GM12878 (cell line): ENCODE measurements around the gene PPP1R3G. TPM values are rescaled to one million over a fixed set of nuclear protein-coding genes. Genes with fewer than 3 reads are reported as not detected.

Experiments used
- BACH1 ChIP-seq: fragments of 450-650 bp; IDR thresholded peaks from 2 replicates; pipeline ENCODE4 v1.6.1; 2017; ENCODE audit warnings: mild to moderate bottlenecking, borderline replicate concordance
- polyA plus RNA-seq, 11 experiments: library from polyadenylated mRNA; depleted of rRNA in 4 of 11; unstranded in 6 of 11; stranded (reverse) in 5 of 11; fragments of >200 nt; fragmentation: Nextera tagmentation in 4 of 11; fragmentation: Illumina TruSeq in 1 of 11; extraction: Ambion mirVana in 4 of 11; extraction: Trizol in 1 of 11; gene quantifications; 1 replicate in 1 of 11; 2 replicates in 10 of 11; pipeline versions ENCODE4 v1.2.1 to v1.2.3, GENCODE V29; 2011 to 2016; ENCODE audit warnings: inconsistent platforms in 2 of 11, missing spikeins in 2 of 11, low read depth in 1 of 11
- total RNA-seq, 4 experiments: library from RNA; depleted of rRNA in 3 of 4; stranded (reverse); fragments of >200 nt in 3 of 4; fragmentation: Illumina TruSeq in 1 of 4; extraction: Trizol in 1 of 4; gene quantifications; 2 replicates each; pipeline versions ENCODE4 v1.2.1 to v1.2.3, GENCODE V29; 2013 to 2021
- TF ChIP-seq, protein P1 (sequence below): fragments of 450-650 bp; IDR thresholded peaks from 2 replicates; pipeline ENCODE4 v1.6.1; 2017; ENCODE audit warnings: mild to moderate bottlenecking, moderate library complexity
- TF ChIP-seq, protein P2 (sequence below): IDR thresholded peaks from 2 replicates; pipeline ENCODE4 v1.6.1; 2012; ENCODE audit warnings: mild to moderate bottlenecking, low read depth, low read length
- TF ChIP-seq, protein P3 (sequence below): IDR thresholded peaks from 2 replicates; pipeline ENCODE4 v1.6.1; 2011; ENCODE audit warnings: low read depth, low read length, improper control_type of control experiment, borderline replicate concordance
- TF ChIP-seq, protein P4 (sequence below): fragments of 450-650 bp; IDR thresholded peaks from 2 replicates; pipeline ENCODE4 v1.6.1; 2018; ENCODE audit warnings: mild to moderate bottlenecking, low read depth, moderate library complexity; ENCODE audit not compliant: partially characterized antibody

PPP1R3G gene
- total and polyA plus RNA-seq, 10 of the 15 experiments (the other 5 are each of a cell fraction or from before 2014, with no cell fraction given): 0.01 to 0.10 (median 0.04) TPM; not detected in 4

DNA sequence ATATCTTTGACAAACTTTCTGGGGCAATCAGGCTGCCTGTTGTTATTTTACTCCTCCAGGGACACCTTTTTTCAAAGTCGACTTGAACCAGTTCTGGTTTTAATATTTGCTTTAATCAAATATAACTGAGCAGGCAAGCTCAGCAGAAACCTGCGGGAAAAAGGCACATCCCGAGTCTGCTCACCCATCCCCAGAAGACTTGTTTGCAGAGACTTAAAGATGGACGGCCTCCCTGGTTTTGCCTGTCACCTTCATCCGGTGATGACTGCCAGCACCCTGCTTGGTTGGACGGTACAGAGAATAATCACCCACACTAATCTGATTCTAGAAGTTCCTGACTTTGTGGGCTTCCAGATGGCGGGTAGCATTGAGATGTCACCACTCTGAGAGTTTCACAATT, 36.8 kb downstream of the PPP1R3G start (continued):
- TF ChIP-seq, protein P1, sequence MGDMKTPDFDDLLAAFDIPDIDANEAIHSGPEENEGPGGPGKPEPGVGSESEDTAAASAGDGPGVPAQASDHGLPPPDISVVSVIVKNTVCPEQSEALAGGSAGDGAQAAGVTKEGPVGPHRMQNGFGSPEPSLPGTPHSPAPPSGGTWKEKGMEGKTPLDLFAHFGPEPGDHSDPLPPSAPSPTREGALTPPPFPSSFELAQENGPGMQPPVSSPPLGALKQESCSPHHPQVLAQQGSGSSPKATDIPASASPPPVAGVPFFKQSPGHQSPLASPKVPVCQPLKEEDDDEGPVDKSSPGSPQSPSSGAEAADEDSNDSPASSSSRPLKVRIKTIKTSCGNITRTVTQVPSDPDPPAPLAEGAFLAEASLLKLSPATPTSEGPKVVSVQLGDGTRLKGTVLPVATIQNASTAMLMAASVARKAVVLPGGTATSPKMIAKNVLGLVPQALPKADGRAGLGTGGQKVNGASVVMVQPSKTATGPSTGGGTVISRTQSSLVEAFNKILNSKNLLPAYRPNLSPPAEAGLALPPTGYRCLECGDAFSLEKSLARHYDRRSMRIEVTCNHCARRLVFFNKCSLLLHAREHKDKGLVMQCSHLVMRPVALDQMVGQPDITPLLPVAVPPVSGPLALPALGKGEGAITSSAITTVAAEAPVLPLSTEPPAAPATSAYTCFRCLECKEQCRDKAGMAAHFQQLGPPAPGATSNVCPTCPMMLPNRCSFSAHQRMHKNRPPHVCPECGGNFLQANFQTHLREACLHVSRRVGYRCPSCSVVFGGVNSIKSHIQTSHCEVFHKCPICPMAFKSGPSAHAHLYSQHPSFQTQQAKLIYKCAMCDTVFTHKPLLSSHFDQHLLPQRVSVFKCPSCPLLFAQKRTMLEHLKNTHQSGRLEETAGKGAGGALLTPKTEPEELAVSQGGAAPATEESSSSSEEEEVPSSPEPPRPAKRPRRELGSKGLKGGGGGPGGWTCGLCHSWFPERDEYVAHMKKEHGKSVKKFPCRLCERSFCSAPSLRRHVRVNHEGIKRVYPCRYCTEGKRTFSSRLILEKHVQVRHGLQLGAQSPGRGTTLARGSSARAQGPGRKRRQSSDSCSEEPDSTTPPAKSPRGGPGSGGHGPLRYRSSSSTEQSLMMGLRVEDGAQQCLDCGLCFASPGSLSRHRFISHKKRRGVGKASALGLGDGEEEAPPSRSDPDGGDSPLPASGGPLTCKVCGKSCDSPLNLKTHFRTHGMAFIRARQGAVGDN: no peak
- TF ChIP-seq, protein P2, sequence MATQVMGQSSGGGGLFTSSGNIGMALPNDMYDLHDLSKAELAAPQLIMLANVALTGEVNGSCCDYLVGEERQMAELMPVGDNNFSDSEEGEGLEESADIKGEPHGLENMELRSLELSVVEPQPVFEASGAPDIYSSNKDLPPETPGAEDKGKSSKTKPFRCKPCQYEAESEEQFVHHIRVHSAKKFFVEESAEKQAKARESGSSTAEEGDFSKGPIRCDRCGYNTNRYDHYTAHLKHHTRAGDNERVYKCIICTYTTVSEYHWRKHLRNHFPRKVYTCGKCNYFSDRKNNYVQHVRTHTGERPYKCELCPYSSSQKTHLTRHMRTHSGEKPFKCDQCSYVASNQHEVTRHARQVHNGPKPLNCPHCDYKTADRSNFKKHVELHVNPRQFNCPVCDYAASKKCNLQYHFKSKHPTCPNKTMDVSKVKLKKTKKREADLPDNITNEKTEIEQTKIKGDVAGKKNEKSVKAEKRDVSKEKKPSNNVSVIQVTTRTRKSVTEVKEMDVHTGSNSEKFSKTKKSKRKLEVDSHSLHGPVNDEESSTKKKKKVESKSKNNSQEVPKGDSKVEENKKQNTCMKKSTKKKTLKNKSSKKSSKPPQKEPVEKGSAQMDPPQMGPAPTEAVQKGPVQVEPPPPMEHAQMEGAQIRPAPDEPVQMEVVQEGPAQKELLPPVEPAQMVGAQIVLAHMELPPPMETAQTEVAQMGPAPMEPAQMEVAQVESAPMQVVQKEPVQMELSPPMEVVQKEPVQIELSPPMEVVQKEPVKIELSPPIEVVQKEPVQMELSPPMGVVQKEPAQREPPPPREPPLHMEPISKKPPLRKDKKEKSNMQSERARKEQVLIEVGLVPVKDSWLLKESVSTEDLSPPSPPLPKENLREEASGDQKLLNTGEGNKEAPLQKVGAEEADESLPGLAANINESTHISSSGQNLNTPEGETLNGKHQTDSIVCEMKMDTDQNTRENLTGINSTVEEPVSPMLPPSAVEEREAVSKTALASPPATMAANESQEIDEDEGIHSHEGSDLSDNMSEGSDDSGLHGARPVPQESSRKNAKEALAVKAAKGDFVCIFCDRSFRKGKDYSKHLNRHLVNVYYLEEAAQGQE: no peak
- TF ChIP-seq BACH1: no peak
- TF ChIP-seq, protein P3, sequence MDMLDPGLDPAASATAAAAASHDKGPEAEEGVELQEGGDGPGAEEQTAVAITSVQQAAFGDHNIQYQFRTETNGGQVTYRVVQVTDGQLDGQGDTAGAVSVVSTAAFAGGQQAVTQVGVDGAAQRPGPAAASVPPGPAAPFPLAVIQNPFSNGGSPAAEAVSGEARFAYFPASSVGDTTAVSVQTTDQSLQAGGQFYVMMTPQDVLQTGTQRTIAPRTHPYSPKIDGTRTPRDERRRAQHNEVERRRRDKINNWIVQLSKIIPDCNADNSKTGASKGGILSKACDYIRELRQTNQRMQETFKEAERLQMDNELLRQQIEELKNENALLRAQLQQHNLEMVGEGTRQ: no peak
- TF ChIP-seq, protein P4, sequence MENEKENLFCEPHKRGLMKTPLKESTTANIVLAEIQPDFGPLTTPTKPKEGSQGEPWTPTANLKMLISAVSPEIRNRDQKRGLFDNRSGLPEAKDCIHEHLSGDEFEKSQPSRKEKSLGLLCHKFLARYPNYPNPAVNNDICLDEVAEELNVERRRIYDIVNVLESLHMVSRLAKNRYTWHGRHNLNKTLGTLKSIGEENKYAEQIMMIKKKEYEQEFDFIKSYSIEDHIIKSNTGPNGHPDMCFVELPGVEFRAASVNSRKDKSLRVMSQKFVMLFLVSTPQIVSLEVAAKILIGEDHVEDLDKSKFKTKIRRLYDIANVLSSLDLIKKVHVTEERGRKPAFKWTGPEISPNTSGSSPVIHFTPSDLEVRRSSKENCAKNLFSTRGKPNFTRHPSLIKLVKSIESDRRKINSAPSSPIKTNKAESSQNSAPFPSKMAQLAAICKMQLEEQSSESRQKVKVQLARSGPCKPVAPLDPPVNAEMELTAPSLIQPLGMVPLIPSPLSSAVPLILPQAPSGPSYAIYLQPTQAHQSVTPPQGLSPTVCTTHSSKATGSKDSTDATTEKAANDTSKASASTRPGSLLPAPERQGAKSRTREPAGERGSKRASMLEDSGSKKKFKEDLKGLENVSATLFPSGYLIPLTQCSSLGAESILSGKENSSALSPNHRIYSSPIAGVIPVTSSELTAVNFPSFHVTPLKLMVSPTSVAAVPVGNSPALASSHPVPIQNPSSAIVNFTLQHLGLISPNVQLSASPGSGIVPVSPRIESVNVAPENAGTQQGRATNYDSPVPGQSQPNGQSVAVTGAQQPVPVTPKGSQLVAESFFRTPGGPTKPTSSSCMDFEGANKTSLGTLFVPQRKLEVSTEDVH: no peak
- TF ChIP-seq, all 136 proteins: peak for 0
